Right lobe of liver (tissue), 6 donors: ENCODE results near the gene BCAP29. TPM values are rescaled to one million over a fixed set of nuclear protein-coding genes. Genes with fewer than 3 reads are reported as not detected.

Source experiments
- ATAC-seq, 4 donors: fragments of 200-7000 bp; cut with Tn5 transposase; one replicate each; pipeline ENCODE4 v1.9.1; 2020; ENCODE audit warnings: mild to moderate bottlenecking in 4 of 4, moderate library complexity in 4 of 4
- DNase-seq, 3 donors: peaks; one replicate each; pipeline ENCODE4 v3.0.0-alpha.2; 2020
- H3K27ac ChIP-seq, 3 donors: fragments of 200-600 bp; one replicate each; pipeline ENCODE4 v1.8.0; 2022
- H3K27me3 ChIP-seq, 2 donors: fragments of 200-600 bp; one replicate each; pipeline ENCODE4 v1.8.0; 2022
- H3K36me3 ChIP-seq, 4 donors: fragments of 200-600 bp; sonication (generic) in 1 of 4; one replicate each; pipeline versions ENCODE4 v1.5.1 to v1.8.0; 2017 to 2022; ENCODE audit warnings: control low read depth in 1 of 4
- H3K4me1 ChIP-seq, 4 donors: fragments of 200-600 bp; sonication (generic) in 1 of 4; one replicate each; pipeline versions ENCODE4 v1.5.1 to v1.8.0; 2017 to 2022; ENCODE audit warnings: control low read depth in 1 of 4
- H3K4me3 ChIP-seq, 3 donors: fragments of 200-600 bp; one replicate each; pipeline ENCODE4 v1.8.0; 2022
- H3K9me3 ChIP-seq, 4 donors: fragments of 200-600 bp; sonication (generic) in 1 of 4; one replicate each; pipeline versions ENCODE4 v1.5.1 to v1.8.0; 2017 to 2022; ENCODE audit warnings: control low read depth in 1 of 4
- POLR2A ChIP-seq: fragments of 450-650 bp; IDR thresholded peaks from one replicate; pipeline ENCODE4 v1.6.1; 2017; ENCODE audit warnings: antibody characterized with exemption, mild to moderate bottlenecking
- WGBS: methylation state at CpG from one replicate; pipeline ENCODE4 v1.1.6; 2018; ENCODE audit warnings: low coverage, low lambda C conversion rate; ENCODE audit not compliant: insufficient coverage; ENCODE audit errors: missing lambda C conversion rate; 5-methylcytosine and 5-hydroxymethylcytosine counted together
- intact Hi-C, 2 donors: fragments of 100-400 bp; cut with DNase I; formaldehyde crosslinking; loops; one replicate each; pipeline versions ENCODE4 v1.11.2 to v1.14.1; 2022
- total RNA-seq, 6 experiments: library from RNA; depleted of rRNA in 2 of 6; stranded (reverse); fragments of >200 nt in 2 of 6; fragmentation: NEBNext Ultra II Directional in 3 of 6; extraction: Animal tissue kit (Norgen Biotek cat#: 25700) in 3 of 6; gene quantifications; one replicate each; pipeline versions ENCODE4 v1.1.0 to v1.2.4, GENCODE V29; 2016 to 2023
- TF ChIP-seq, protein P1 (sequence below), 4 donors: fragments of 200-600 bp in 3 of 4; fragments of 450-650 bp in 1 of 4; IDR thresholded peaks; one replicate each; pipeline versions ENCODE4 v1.5.1 to v1.8.0; 2016 to 2022; ENCODE audit warnings: antibody characterized with exemption in 4 of 4, mild to moderate bottlenecking in 2 of 4
- donor health status: DM: no; HTN: yes; CAD: no.
- donor health status: DM: no; HTN: no; CAD: no.
- donor health status: DM: no; HTN: no; CAD: no.
- donor health status: DM: no; HTN: yes; CAD: no.
- donor health status: DM: no; HTN: yes; CAD: no.

The BCAP29 gene
- total RNA-seq, 6 experiments from 2014 or later, result 26.2 to 59.5 (median 31.0) TPM

DNA sequence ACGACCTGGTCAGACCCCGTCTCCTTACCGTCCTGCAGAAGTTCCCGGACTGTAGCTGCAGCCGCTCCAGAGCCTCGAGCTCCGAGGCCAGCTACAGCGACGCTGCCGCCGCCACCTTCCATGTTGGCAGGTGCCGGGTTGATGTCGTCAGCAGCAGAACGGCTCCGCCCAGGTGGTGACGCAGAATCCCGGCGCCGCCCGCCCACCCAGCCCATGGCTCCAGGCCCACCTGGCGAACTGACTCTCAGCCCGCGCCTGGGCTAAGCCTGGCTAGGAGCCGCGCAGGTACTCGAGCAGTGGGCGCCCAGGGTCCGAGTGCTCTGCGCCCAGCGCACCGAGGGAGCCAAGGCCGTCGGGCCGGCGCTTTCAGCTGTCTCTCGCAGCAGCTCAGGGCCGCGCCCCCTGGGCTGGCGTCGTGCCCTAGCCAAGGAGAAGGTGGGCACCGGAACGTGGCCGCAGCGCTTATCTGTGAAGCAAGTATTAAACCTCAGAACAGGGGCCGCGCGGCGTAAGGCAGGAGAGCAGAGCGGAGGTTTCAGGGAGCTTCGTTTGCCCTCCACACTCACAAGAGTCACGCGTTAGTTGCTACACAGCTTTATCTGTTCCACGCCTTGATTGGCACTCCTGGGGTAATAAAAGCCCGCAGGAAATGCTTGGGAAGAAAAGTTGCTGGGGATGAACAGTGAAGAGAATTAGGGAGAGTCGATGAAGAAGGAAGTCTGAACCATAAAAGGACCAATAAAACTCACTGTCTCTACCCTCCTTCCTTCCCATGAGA lies 16.1 kb upstream of the BCAP29 start, which contains the start of the genes COG5 and DUS4L:
TSS of gene COG5 (minus strand) at position 146 of the 778 bp plus-strand sequence. CDS start at position 122, 24 bp downstream.
TSS of gene DUS4L (plus strand) at position 197 of the 778 bp plus-strand sequence. CDS start 3,100 bp downstream, outside the sequence.
- Histone ChIP-seq H3K27me3 (no peaks in the 10 kb centered on the region), H3K36me3 (no peaks in the 10 kb centered on the region), H3K9me3 (no peaks in the 10 kb centered on the region), H3K4me3 (peak within 1 kb of the TSS; percentile 85 to 95 (median 91)), H3K27ac (peak within 1 kb of the TSS; percentile 85 to 95 (median 93)), H3K4me1 (peaks cover 0 to 14% (median 7%) of the 10 kb centered on the region in 4 donors)
- ATAC-seq (peak; percentile 94 to 96 (median 94)), DNase-seq (peak; percentile 86 to 89 (median 88))
- TF ChIP-seq, protein P1, sequence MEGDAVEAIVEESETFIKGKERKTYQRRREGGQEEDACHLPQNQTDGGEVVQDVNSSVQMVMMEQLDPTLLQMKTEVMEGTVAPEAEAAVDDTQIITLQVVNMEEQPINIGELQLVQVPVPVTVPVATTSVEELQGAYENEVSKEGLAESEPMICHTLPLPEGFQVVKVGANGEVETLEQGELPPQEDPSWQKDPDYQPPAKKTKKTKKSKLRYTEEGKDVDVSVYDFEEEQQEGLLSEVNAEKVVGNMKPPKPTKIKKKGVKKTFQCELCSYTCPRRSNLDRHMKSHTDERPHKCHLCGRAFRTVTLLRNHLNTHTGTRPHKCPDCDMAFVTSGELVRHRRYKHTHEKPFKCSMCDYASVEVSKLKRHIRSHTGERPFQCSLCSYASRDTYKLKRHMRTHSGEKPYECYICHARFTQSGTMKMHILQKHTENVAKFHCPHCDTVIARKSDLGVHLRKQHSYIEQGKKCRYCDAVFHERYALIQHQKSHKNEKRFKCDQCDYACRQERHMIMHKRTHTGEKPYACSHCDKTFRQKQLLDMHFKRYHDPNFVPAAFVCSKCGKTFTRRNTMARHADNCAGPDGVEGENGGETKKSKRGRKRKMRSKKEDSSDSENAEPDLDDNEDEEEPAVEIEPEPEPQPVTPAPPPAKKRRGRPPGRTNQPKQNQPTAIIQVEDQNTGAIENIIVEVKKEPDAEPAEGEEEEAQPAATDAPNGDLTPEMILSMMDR (IDR thresholded peaks at IDR 0.05), result no peak
- TF ChIP-seq POLR2A, result peak; percentile 68
- 0% methylated on average over 12 of the region's 55 CpGs for WGBS
- intact Hi-C loops, result no loop called here

DNA sequence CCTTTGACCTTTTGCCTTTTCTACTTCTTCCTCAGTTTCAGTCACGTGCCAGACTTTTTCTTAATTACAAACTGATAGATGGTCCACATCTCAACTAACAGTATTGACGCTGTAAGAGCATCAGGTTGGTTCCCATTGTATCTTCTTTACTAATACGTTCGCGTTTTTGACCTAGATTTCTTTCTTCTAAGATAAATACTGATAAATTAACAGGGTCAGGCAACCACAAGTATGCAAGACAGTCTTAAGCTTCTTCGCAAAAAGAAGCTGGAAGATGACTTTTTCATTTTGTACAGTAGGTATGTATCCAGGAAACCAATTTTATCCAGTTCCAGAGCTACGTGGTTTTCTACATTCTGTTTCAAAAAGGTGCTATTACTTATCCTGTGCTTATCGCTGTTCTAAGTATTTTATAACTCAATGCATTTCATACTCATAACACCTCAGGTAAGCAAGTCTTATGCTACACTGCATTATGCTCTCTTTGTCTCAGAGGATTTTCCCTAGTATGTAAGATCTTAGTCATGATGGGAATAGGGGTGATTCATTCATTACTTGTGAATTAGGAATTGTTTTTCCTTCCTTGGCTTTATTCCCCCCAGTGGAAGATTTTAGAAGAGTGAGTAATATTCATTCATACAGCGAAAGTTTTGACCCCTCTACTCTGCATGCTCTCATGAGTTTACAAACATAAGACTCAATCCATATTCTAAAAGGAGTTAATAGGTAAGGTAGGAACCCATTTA lies 15.3 kb upstream of the BCAP29 start:
- Histone ChIP-seq H3K9me3 (no peaks in the 10 kb centered on the region), H3K27ac (peak overlapping the region in 2 of 3 donors; percentile 85 to 93), H3K27me3 (no peaks in the 10 kb centered on the region), H3K36me3 (no peaks in the 10 kb centered on the region), H3K4me3 (peak overlapping the region; percentile 85 to 95 (median 91)), H3K4me1 (peaks cover 0 to 14% (median 7%) of the 10 kb centered on the region in 4 donors)
- TF ChIP-seq, protein P1 (IDR thresholded peaks at IDR 0.05), result no peak
- no peak for TF ChIP-seq POLR2A
- WGBS, result 41% methylated on average over 9 of the region's 9 CpGs
- DNase-seq, result no peak
- intact Hi-C loops, result no loop called here
- ATAC-seq, result no peak

- no peak overlapping the region for H3K4me3 ChIP-seq
- 100% methylated on average over 1 of the region's 2 CpGs for WGBS
- no peaks in the 10 kb centered on the region for H3K27me3 ChIP-seq
- no peaks in the 10 kb centered on the region for H3K4me1 ChIP-seq
- intact Hi-C loops, result no loop called here
- no peak for ATAC-seq
- no peak for DNase-seq
- no peak overlapping the region for H3K27ac ChIP-seq
- peaks cover 0 to 14% (median 0%) of the 10 kb centered on the region in 4 donors for H3K36me3 ChIP-seq
- H3K9me3 ChIP-seq, result no peaks in the 10 kb centered on the region
- TF ChIP-seq, protein P1 (IDR thresholded peaks at IDR 0.05), result no peak
- TF ChIP-seq POLR2A, result no peak
Observed at GRCh38 chr7:107570298-107570697, 9.7 kb upstream of the BCAP29 start.

GRCh38 chr7:107573537-107573936 lies 6.5 kb upstream of the BCAP29 start:
- intact Hi-C loops, result no loop called here
- 86% methylated on average over 4 of the region's 4 CpGs for WGBS
- Histone ChIP-seq H3K27ac (no peak overlapping the region), H3K4me3 (no peak overlapping the region), H3K36me3 (peaks cover 0 to 14% (median 0%) of the 10 kb centered on the region in 4 donors), H3K4me1 (no peaks in the 10 kb centered on the region), H3K9me3 (no peaks in the 10 kb centered on the region), H3K27me3 (no peaks in the 10 kb centered on the region)
- ATAC-seq, result no peak
- DNase-seq, result no peak
- TF ChIP-seq POLR2A, result no peak
- TF ChIP-seq, protein P1 (IDR thresholded peaks at IDR 0.05), result no peak
